GM21825 (cell line): Measurements from ENCODE around the gene CHD5.
"Not testable (repeated sequence)": the region's sequence is repeated elsewhere in the genome, so short reads cannot be mapped to it uniquely, and the experiment has no call there.

ENCODE experiments used
- ATAC-seq: cut with Tn5 transposase; IDR thresholded peaks from one replicate; pipeline ENCODE4 v1.9.1; 2021; ENCODE audit warnings: mild to moderate bottlenecking, moderate library complexity; ENCODE audit not compliant: unreplicated experiment

The CHD5 gene

GRCh38 chr1:6180268-6180706 is at the start of gene CHD5:
Gene CHD5, minus strand, starts transcription at chr1:6180321. Its CDS starts 298 bp downstream, at chr1:6180023.
- no peak for ATAC-seq

- ATAC-seq: no peak
These were observed 45.5 kb upstream of the CHD5 start for GRCh38 chr1:6225651-6226050.

GRCh38 chr1:6224718-6225117 is 44.6 kb upstream of the CHD5 start:
- ATAC-seq: no peak

- ATAC-seq: no peak
These were observed 43.5 kb upstream of the CHD5 start for GRCh38 chr1:6223617-6224016.

- no peak for ATAC-seq
These were observed 42.5 kb upstream of the CHD5 start for GRCh38 chr1:6222636-6223035.

GRCh38 chr1:6221210-6221784 is 41.2 kb upstream of the CHD5 start:
- ATAC-seq: no peak

- no peak for ATAC-seq
These were observed 40.1 kb upstream of the CHD5 start for GRCh38 chr1:6220236-6220635.

GRCh38 chr1:6219641-6220040 is 39.5 kb upstream of the CHD5 start:
- ATAC-seq: not testable (repeated sequence)

- ATAC-seq: no peak
These were observed 38.4 kb upstream of the CHD5 start for GRCh38 chr1:6218375-6219164.

GRCh38 chr1:6212193-6212959 is 32.3 kb upstream of the CHD5 start:
- no peak for ATAC-seq

- no peak for ATAC-seq
These were observed 31.6 kb upstream of the CHD5 start for GRCh38 chr1:6211731-6212130.

- ATAC-seq: no peak
These were observed 30.7 kb upstream of the CHD5 start for GRCh38 chr1:6210591-6211355.

- no peak for ATAC-seq
These were observed 29.8 kb upstream of the CHD5 start for GRCh38 chr1:6209661-6210580.

- no peak for ATAC-seq
These were observed 28.9 kb upstream of the CHD5 start for GRCh38 chr1:6208723-6209660.

- ATAC-seq: no peak
These were observed 27.8 kb upstream of the CHD5 start for GRCh38 chr1:6207921-6208320.

- no peak for ATAC-seq
These were observed 27.2 kb upstream of the CHD5 start for GRCh38 chr1:6207075-6207885.

GRCh38 chr1:6206520-6206855 is 26.4 kb upstream of the CHD5 start:
- no peak for ATAC-seq

GRCh38 chr1:6205849-6206519 is 25.9 kb upstream of the CHD5 start, which contains the start of gene RNF207:
Gene RNF207, plus strand, starts transcription at chr1:6206119. Its CDS starts 417 bp downstream, at chr1:6206536.
- peak; percentile 48 for ATAC-seq
